Kidney epithelial cell (primary cell): ENCODE data around the gene PAX4. TPM values are rescaled to one million over a fixed set of nuclear protein-coding genes. Genes with fewer than 3 reads are reported as not detected.

ENCODE experiments used
- DNase-seq: peaks from one replicate; pipeline ENCODE4 v3.0.0-alpha.2; 2010; ENCODE audit warnings: low read depth
- H3K27me3 ChIP-seq: 2 replicates; pipeline ENCODE4 v1.6.0; 2011; ENCODE audit warnings: low read length; ENCODE audit not compliant: control insufficient read depth, insufficient read depth
- H3K36me3 ChIP-seq: 2 replicates; pipeline ENCODE4 v1.5.1; 2011; ENCODE audit warnings: low read length; ENCODE audit not compliant: control insufficient read depth, insufficient read depth
- H3K4me3 ChIP-seq: 2 replicates; pipeline ENCODE4 v1.5.1; 2011; ENCODE audit warnings: low read depth, mild to moderate bottlenecking, control low read depth, low read length
- total RNA-seq: library from RNA; depleted of rRNA; stranded (reverse); fragments of >200 nt; gene quantifications from 2 replicates; pipeline ENCODE4 v1.2.3, GENCODE V29; 2015
- TF ChIP-seq, protein P1 (sequence below): IDR thresholded peaks from 2 replicates; pipeline ENCODE4 v1.5.1; 2011; ENCODE audit warnings: mild to moderate bottlenecking, moderate library complexity, low read length, control low read depth, inconsistent platforms; ENCODE audit not compliant: insufficient read depth, poor library complexity, severe bottlenecking

The PAX4 gene
- total RNA-seq, 1 donor from 2014 or later, result not detected

DNA sequence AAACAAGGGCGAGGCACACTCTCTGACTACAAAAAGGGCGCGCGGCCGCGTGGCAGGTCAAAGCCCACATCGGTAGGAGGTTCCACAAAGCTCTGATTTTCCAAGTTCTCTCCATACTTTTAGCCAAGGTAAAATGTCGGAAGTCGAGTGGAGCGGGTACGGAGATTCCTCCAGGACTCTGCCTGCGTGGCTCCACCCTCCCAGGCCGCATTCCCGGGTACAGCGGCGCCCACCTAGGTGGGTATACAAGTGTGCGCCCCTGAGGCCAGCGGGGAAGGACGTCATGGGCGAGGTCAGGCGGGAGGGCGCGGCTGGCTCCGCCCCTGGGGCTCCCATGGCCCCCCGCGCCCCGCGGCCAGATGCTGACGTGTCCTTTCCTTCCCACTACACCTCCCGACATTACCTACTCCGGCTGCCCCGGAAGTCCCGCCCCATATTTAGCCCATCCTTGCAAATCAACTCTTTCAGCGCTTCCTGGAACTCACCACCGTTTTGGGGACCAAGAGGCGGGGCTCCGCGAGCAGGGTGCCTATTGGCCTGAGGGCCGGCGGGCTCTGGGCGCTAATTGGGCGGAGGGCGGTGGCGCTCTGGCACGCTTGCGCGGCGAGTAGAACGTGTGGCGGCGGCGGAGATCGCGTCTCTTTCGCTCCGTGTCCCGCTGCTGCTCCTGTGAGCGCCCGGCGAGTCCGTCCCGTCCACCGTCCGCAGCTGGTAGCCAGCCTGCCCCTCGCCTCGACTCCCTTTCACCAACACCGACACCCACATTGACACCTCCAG, 33.8 kb upstream of the PAX4 start, which contains the start of gene SND1:
Gene SND1 (plus strand): TSS at position 639 of the 777 bp plus-strand sequence. CDS start 180 bp downstream, outside the sequence.
- peak; percentile 98 for DNase-seq
- H3K27me3 ChIP-seq, result no peaks in the 10 kb centered on the region
- no peaks in the 10 kb centered on the region for H3K36me3 ChIP-seq
- peak within 1 kb of the TSS; percentile 64 for H3K4me3 ChIP-seq
- TF ChIP-seq, protein P1, sequence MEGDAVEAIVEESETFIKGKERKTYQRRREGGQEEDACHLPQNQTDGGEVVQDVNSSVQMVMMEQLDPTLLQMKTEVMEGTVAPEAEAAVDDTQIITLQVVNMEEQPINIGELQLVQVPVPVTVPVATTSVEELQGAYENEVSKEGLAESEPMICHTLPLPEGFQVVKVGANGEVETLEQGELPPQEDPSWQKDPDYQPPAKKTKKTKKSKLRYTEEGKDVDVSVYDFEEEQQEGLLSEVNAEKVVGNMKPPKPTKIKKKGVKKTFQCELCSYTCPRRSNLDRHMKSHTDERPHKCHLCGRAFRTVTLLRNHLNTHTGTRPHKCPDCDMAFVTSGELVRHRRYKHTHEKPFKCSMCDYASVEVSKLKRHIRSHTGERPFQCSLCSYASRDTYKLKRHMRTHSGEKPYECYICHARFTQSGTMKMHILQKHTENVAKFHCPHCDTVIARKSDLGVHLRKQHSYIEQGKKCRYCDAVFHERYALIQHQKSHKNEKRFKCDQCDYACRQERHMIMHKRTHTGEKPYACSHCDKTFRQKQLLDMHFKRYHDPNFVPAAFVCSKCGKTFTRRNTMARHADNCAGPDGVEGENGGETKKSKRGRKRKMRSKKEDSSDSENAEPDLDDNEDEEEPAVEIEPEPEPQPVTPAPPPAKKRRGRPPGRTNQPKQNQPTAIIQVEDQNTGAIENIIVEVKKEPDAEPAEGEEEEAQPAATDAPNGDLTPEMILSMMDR, result no peak

DNA sequence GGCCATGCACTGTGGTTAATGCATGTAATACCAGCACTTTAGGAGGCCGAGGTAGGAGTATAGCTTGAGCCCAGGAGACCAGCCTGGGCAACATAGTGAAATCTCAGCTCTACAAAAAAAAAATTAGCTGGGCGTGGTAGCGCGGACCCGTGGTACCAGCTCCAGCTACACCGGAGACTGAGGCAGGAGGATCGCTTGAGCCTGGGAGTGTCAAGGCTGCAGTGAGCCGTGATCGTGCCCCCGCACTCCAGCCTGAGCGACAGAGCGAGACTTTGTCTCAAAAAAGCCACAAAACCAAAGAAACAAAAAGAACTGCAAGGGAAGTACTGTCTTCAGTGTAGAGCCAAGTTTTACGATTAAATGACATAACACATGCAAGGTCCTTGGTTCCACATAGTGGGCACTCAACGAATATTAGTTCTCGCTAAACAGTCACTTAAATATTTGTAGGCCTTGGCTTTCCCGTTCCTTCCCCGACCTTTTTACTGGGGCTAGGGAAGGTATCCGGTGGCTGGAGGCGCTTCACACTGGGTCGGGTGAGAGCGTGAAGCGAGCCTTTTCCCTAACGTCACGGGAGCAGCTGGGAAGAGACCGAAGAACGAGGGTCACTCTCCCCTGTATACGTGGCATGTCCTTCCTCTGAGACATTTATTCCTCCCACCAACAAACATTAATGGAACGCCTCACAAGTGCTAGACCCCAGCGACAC, 33.1 kb upstream of the PAX4 start:
- DNase-seq, result no peak
- H3K27me3 ChIP-seq, result no peaks in the 10 kb centered on the region
- H3K4me3 ChIP-seq, result peak overlapping the region; percentile 64
- TF ChIP-seq, protein P1, result no peak
- H3K36me3 ChIP-seq, result no peaks in the 10 kb centered on the region

DNA sequence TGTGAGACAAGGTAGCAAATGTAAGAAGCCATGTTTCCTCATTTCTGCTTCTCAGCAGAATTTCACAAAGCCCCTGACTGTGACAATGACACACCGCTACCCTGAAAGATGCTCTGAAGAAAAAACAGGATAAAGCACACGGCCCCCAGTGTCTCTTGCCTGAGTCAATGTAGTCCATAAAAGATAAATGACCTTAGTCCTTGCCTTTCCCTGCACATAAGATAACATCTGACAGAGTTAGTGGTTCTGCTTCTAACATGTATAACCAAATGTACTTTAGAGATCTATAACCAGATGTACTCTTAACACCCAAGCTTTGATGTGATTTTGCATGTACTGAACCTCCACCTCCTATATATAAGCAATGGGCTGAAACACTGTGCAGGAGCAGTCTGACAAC, 31.0 kb upstream of the PAX4 start:
- no peak overlapping the region for H3K4me3 ChIP-seq
- no peaks in the 10 kb centered on the region for H3K27me3 ChIP-seq
- no peaks in the 10 kb centered on the region for H3K36me3 ChIP-seq
- DNase-seq, result no peak
- TF ChIP-seq, protein P1, result no peak

DNA sequence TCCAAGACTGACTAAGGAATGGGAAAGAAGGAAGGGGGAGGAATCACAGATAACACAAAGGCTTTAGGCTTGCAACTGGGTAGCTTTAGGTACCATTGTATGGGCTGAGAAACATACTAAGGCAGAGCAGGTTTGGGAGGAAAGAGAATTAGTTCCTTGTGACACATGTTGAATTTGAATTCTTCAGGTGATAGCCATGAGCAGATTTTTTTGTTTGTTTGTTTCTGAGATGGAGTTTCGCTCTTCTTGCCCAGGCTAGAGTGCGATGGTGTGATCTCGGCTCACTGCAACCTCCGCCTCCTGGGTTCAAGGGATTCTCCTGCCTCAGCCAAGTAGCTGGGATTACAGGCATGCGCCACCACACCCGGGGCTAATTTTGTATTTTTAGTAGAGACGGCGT, 29.7 kb upstream of the PAX4 start:
- DNase-seq, result no peak
- Histone ChIP-seq H3K27me3 (no peaks in the 10 kb centered on the region), H3K4me3 (no peak overlapping the region), H3K36me3 (no peaks in the 10 kb centered on the region)
- TF ChIP-seq, protein P1, result no peak

DNA sequence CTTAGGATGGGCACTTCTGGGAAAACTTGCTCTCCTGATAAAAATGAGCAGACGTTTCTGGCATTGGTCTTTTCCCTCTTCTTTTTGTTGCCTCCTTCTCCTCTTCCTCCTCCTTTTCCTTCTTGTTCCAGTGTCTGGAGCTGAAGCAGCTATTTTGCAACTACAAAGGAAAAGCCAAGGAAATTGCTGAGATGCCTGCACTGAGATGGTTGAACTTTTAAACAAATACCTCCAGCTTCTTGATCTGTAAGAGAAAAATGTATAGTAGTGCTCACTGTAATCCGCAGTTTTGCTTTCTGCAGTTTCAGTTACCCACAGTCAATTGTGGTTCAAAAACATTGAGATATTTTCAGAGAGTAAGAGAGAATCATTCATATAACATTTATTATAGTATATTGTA, 26.5 kb upstream of the PAX4 start:
- Histone ChIP-seq H3K4me3 (no peak overlapping the region), H3K27me3 (no peaks in the 10 kb centered on the region), H3K36me3 (no peaks in the 10 kb centered on the region)
- DNase-seq, result no peak
- TF ChIP-seq, protein P1, result no peak
